Panc1 (cell line): ENCODE results near the gene SSR3.

ENCODE experiments used
- CTCF ChIP-seq: fragments of 450-650 bp; IDR thresholded peaks from 2 replicates; pipeline ENCODE4 v1.5.1; 2017; ENCODE audit warnings: mild to moderate bottlenecking
- TCF7L2 ChIP-seq: IDR thresholded peaks from 2 replicates; pipeline ENCODE4 v1.6.1; 2011; ENCODE audit warnings: mild to moderate bottlenecking, low read depth, low read length, inconsistent platforms

- no peak for TF ChIP-seq CTCF
- TF ChIP-seq TCF7L2, result no peak
These were observed 38.0 kb downstream of the SSR3 start for GRCh38 chr3:156516961-156517360.
